ENCODE results near the gene MCUB. TPM values are rescaled to one million over a fixed set of nuclear protein-coding genes. Genes with fewer than 3 reads are reported as not detected.

MCUB gene
- total and polyA plus RNA-seq, 2 donors from 2014 or later = 2.3 to 15.2 TPM

GRCh38 chr4:109662116-109662515 lies 102.1 kb downstream of the MCUB start:
- DNase-seq (no peak), FAIRE-seq (no peak)
- Histone ChIP-seq H3K4me3 (ENCODE audit: low read length in 3 of 3) (no peak overlapping the region), H3K27ac (ENCODE audit: low read depth in 2 of 2, low read length in 2 of 2) (no peak overlapping the region), H3K4me1 (ENCODE audit: control insufficient read depth in 2 of 3, insufficient read depth in 2 of 3, low read depth in 1 of 3, low read length in 3 of 3) (no peaks in the 10 kb centered on the region), H3K9me3 (ENCODE audit: control insufficient read depth in 2 of 3, insufficient read depth in 1 of 3, low read length in 3 of 3) (no peaks in the 10 kb centered on the region), H3K27me3 (ENCODE audit: control insufficient read depth, insufficient read depth, low read length) (no peaks in the 10 kb centered on the region), H3K36me3 (ENCODE audit: control insufficient read depth in 2 of 3, insufficient read depth in 3 of 3, low read length in 3 of 3) (no peaks in the 10 kb centered on the region), H3K9ac (ENCODE audit: low read length in 3 of 3) (no peak overlapping the region)
- intact Hi-C loops (cut with DNase I) = no loop called here
- no peak for TF ChIP-seq CTCF (IDR thresholded peaks at IDR 0.05; ENCODE audit: borderline replicate concordance, extremely low read depth, insufficient read depth)

- FAIRE-seq (no peak), DNase-seq (no peak)
- H3K9ac ChIP-seq (ENCODE audit: low read length in 3 of 3) = no peak overlapping the region
- H3K4me1 ChIP-seq (ENCODE audit: control insufficient read depth in 2 of 3, insufficient read depth in 2 of 3, low read depth in 1 of 3, low read length in 3 of 3) = no peaks in the 10 kb centered on the region
- intact Hi-C loops (cut with DNase I) = no loop called here
- no peaks in the 10 kb centered on the region for H3K36me3 ChIP-seq (ENCODE audit: control insufficient read depth in 2 of 3, insufficient read depth in 3 of 3, low read length in 3 of 3)
- no peaks in the 10 kb centered on the region for H3K27me3 ChIP-seq (ENCODE audit: control insufficient read depth, insufficient read depth, low read length)
- no peak for TF ChIP-seq CTCF (IDR thresholded peaks at IDR 0.05; ENCODE audit: borderline replicate concordance, extremely low read depth, insufficient read depth)
- no peak overlapping the region for H3K4me3 ChIP-seq (ENCODE audit: low read length in 3 of 3)
- H3K9me3 ChIP-seq (ENCODE audit: control insufficient read depth in 2 of 3, insufficient read depth in 1 of 3, low read length in 3 of 3) = no peaks in the 10 kb centered on the region
- no peak overlapping the region for H3K27ac ChIP-seq (ENCODE audit: low read depth in 2 of 2, low read length in 2 of 2)
These were observed 102.7 kb downstream of the MCUB start for GRCh38 chr4:109662771-109663170.

- FAIRE-seq = no peak
- Histone ChIP-seq H3K27ac (ENCODE audit: low read depth in 2 of 2, low read length in 2 of 2) (no peak overlapping the region), H3K9ac (ENCODE audit: low read length in 3 of 3) (no peak overlapping the region), H3K4me1 (ENCODE audit: control insufficient read depth in 2 of 3, insufficient read depth in 2 of 3, low read depth in 1 of 3, low read length in 3 of 3) (no peaks in the 10 kb centered on the region), H3K27me3 (ENCODE audit: control insufficient read depth, insufficient read depth, low read length) (no peaks in the 10 kb centered on the region), H3K36me3 (ENCODE audit: control insufficient read depth in 2 of 3, insufficient read depth in 3 of 3, low read length in 3 of 3) (no peaks in the 10 kb centered on the region), H3K4me3 (ENCODE audit: low read length in 3 of 3) (no peak overlapping the region), H3K9me3 (ENCODE audit: control insufficient read depth in 2 of 3, insufficient read depth in 1 of 3, low read length in 3 of 3) (no peaks in the 10 kb centered on the region)
- intact Hi-C loops (cut with DNase I) = no loop called here
- no peak for DNase-seq
- no peak for TF ChIP-seq CTCF (IDR thresholded peaks at IDR 0.05; ENCODE audit: borderline replicate concordance, extremely low read depth, insufficient read depth)
These were observed 105.9 kb downstream of the MCUB start for GRCh38 chr4:109665783-109666485.

GRCh38 chr4:109671350-109671749 lies 111.3 kb downstream of the MCUB start:
- H3K9me3 ChIP-seq (ENCODE audit: control insufficient read depth in 2 of 3, insufficient read depth in 1 of 3, low read length in 3 of 3) = no peaks in the 10 kb centered on the region
- no peak overlapping the region for H3K9ac ChIP-seq (ENCODE audit: low read length in 3 of 3)
- DNase-seq (no peak), FAIRE-seq (no peak)
- TF ChIP-seq CTCF (IDR thresholded peaks at IDR 0.05; ENCODE audit: borderline replicate concordance, extremely low read depth, insufficient read depth) = no peak
- no peak overlapping the region for H3K27ac ChIP-seq (ENCODE audit: low read depth in 2 of 2, low read length in 2 of 2)
- intact Hi-C loops (cut with DNase I) = no loop called here
- H3K36me3 ChIP-seq (ENCODE audit: control insufficient read depth in 2 of 3, insufficient read depth in 3 of 3, low read length in 3 of 3) = no peaks in the 10 kb centered on the region
- no peaks in the 10 kb centered on the region for H3K4me1 ChIP-seq (ENCODE audit: control insufficient read depth in 2 of 3, insufficient read depth in 2 of 3, low read depth in 1 of 3, low read length in 3 of 3)
- no peaks in the 10 kb centered on the region for H3K27me3 ChIP-seq (ENCODE audit: control insufficient read depth, insufficient read depth, low read length)
- H3K4me3 ChIP-seq (ENCODE audit: low read length in 3 of 3) = no peak overlapping the region
